HL-60 (cell line): Measurements from ENCODE around the gene SSH2.
A peak's percentile ranks its signal among the peaks of the same experiment; 100 is the strongest.

ENCODE experiments used
- DNase-seq, 2 experiments: peaks; one replicate each; pipeline ENCODE4 v3.0.0-alpha.2; 2010 to 2020; ENCODE audit warnings: low read depth in 1 of 2, low spot score in 1 of 2
- H3K27ac ChIP-seq: fragments of 250-450 bp; sonication (Bioruptor Pico); replicated peaks from 2 replicates; pipeline ENCODE4 v1.5.1; 2020; ENCODE audit warnings: mild to moderate bottlenecking, moderate library complexity
- H3K27me3 ChIP-seq: fragments of 250-450 bp; sonication (Bioruptor Pico); 2 replicates; pipeline ENCODE4 v1.5.1; 2021; ENCODE audit warnings: mild to moderate bottlenecking, moderate library complexity; ENCODE audit not compliant: insufficient read depth, poor library complexity, severe bottlenecking
- H3K4me3 ChIP-seq: replicated peaks from 2 replicates; pipeline ENCODE4 v1.5.1; 2011; ENCODE audit warnings: mild to moderate bottlenecking, control low read depth, low read length; ENCODE audit not compliant: insufficient read depth
- GABPA ChIP-seq: IDR thresholded peaks from 2 replicates; pipeline ENCODE4 v1.6.1; 2012; ENCODE audit warnings: low read depth
- POLR2AphosphoS5 ChIP-seq: IDR thresholded peaks from 2 replicates; pipeline ENCODE4 v1.6.1; 2012; ENCODE audit warnings: low read depth
- REST ChIP-seq: IDR thresholded peaks from 2 replicates; pipeline ENCODE4 v1.6.1; 2012; ENCODE audit warnings: low read depth; ENCODE audit not compliant: insufficient replicate concordance
- SPI1 ChIP-seq: IDR thresholded peaks from 2 replicates; pipeline ENCODE4 v1.6.1; 2012; ENCODE audit warnings: low read depth, mild to moderate bottlenecking, borderline replicate concordance
- TF ChIP-seq, protein P1 (sequence below): IDR thresholded peaks from one replicate; pipeline ENCODE4 v1.5.1; 2011; ENCODE audit warnings: low read length, control low read depth, inconsistent platforms; ENCODE audit not compliant: insufficient read depth

Gene SSH2

GRCh38 chr17:29664743-29665480 is 265.1 kb downstream of the SSH2 start:
- TF ChIP-seq POLR2AphosphoS5 (no peak), SPI1 (no peak), GABPA (no peak), REST (no peak)
- TF ChIP-seq, protein P1, sequence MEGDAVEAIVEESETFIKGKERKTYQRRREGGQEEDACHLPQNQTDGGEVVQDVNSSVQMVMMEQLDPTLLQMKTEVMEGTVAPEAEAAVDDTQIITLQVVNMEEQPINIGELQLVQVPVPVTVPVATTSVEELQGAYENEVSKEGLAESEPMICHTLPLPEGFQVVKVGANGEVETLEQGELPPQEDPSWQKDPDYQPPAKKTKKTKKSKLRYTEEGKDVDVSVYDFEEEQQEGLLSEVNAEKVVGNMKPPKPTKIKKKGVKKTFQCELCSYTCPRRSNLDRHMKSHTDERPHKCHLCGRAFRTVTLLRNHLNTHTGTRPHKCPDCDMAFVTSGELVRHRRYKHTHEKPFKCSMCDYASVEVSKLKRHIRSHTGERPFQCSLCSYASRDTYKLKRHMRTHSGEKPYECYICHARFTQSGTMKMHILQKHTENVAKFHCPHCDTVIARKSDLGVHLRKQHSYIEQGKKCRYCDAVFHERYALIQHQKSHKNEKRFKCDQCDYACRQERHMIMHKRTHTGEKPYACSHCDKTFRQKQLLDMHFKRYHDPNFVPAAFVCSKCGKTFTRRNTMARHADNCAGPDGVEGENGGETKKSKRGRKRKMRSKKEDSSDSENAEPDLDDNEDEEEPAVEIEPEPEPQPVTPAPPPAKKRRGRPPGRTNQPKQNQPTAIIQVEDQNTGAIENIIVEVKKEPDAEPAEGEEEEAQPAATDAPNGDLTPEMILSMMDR = no peak

DNA sequence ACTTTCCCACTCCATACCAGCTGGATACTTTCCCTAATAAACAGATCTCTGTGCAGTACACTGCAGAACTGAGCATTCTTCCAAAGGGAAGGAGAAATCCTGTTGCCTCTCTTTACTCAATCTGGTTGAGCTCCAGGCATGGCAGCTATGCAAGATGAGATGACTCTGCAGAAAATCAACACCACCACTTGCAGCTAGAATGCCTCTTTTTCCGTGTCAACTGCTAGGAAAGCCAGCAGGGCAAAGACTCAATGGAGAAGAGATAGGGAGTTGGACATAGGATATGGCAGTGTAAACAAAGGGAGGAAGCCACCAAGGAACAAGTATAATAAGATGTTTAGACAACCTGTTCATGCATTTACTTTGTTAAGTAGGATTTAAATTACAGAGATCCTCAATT is 266.9 kb downstream of the SSH2 start:
- no peak for DNase-seq
- H3K27me3 ChIP-seq = no peaks in the 10 kb centered on the region
- H3K27ac ChIP-seq = no peak overlapping the region
- no peak for TF ChIP-seq SPI1
- TF ChIP-seq POLR2AphosphoS5 = no peak
- TF ChIP-seq GABPA = no peak
- TF ChIP-seq, protein P1 = no peak
- no peak for TF ChIP-seq REST
- H3K4me3 ChIP-seq = no peak overlapping the region

More at GRCh38 chr17:29664743-29665480, 265.1 kb downstream of the SSH2 start:
- Histone ChIP-seq H3K27me3 (no peaks in the 10 kb centered on the region), H3K4me3 (no peak overlapping the region), H3K27ac (0 out of 2 replicates have a peak overlapping the region, but pooled peaks have one; percentile 2)
- DNase-seq = no peak

DNA sequence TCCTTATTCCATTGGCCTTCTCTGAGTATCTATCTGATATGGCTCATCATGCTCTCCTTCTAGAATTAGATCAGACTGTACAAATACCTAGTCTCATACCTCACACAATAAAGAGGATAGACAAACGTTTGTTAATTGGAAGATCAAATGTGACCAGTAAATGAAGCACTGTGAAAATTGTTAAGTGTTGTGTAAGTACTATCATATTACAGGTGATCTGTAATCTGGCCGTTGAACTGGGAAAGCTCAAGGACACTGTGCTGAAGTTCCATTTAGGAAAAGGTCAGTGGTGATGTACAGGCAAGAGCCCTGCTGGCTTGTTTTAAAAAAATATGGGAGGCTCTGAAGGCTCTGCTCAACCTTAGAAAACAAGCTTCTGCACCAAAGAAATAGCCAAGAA is 268.8 kb downstream of the SSH2 start:
- no peak overlapping the region for H3K4me3 ChIP-seq
- H3K27me3 ChIP-seq = no peaks in the 10 kb centered on the region
- TF ChIP-seq SPI1 = no peak
- TF ChIP-seq REST = no peak
- no peak for TF ChIP-seq GABPA
- TF ChIP-seq, protein P1 = no peak
- TF ChIP-seq POLR2AphosphoS5 = no peak
- H3K27ac ChIP-seq = no peak overlapping the region
- no peak for DNase-seq
